GM21786 (cell line): ENCODE measurements around the gene PSMD13.
"Not testable (repeated sequence)": the region's sequence is repeated elsewhere in the genome, so short reads cannot be mapped to it uniquely, and the experiment has no call there.

ENCODE experiments used
- ATAC-seq: cut with Tn5 transposase; IDR thresholded peaks from one replicate; pipeline ENCODE4 v1.9.1; 2021; ENCODE audit not compliant: unreplicated experiment

Gene PSMD13

GRCh38 chr11:236774-237767 lies at the start of gene PSMD13:
PSMD13 (plus strand) TSS chr11:236976; CDS start chr11:237050, 74 bp downstream.
- peak; percentile 72 for ATAC-seq

DNA sequence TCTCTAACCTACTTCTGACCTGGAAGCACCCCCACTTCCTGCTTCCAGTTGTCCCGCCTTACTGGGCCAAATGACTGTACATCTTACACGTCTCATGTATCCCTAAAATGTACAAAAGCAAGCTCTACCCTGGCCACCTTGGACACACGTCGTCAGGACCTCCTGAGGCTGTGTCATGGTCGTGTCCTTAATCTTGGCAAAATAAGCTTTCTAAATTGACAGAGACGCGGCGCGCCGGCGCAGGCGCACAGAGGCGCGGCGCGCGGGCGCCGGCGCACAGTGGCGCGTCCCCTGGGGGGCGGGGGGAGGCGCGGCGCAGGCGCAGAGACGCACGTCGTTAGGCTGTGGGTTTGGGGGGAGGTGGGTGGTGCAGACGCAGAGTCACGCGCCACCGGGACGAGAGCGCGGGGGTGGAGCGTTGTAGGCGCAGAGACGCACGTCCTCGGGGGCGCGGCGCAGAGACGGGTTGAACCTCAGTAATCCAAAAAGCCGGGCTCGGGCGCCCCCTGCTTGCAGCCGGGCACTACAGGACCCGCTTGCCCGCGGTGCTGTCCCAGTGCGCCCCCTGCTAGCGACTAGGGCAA lies 47.5 kb upstream of the PSMD13 start:
- ATAC-seq, result not testable (repeated sequence)

- peak; percentile 75 for ATAC-seq
Observed at GRCh38 chr11:189843-190311, 46.9 kb upstream of the PSMD13 start.

- not testable (repeated sequence) for ATAC-seq
Observed at GRCh38 chr11:190546-190945, 46.2 kb upstream of the PSMD13 start.

DNA sequence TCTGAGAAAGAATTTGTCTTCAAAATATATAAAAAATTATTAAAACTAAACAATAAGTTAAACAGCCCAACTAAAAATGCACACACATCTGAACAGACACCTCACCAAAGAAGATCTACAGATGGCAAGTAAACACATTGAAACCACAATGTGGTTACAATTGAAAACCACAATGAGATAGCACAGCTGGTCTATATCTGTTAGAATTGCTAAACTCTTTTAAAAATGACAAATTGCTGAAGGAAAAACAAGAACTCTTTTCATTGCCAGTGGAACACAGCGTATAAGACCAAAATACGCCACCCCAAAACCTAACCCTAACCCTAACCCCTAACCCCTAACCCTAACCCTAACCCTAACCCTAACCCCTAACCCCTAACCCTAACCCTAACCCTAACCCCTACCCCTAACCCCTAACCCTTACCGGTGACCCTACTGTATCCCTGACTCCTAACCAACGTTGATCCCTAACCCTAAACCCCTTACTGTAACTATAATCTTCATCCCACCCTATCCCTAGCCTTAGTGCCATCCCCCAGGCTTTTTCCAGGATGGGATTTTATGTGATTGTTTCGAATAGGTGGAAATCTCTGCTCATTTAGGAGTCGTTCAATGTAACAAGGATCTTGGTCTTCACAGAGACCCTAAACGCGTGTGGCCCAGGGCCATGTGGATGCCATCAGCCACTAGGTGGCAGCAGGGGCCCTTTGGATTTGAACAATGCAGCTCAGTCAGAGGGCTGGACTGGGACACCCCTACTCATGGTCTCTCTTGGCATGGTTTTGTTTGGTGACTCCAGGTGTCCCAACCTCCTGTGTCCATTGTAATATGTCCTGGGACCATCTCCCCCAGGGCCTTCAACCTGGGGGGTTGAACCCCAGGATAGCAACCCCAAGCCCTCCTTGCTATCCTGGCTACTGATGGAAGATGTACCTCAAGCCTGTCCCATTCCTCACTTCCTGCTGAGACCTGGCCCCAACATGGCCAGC lies 45.0 kb upstream of the PSMD13 start:
- ATAC-seq, result not testable (repeated sequence)

GRCh38 chr11:192674-193128 lies 44.1 kb upstream of the PSMD13 start, which contains the start of gene SCGB1C1:
SCGB1C1 (plus strand) TSS chr11:193078; CDS start chr11:193100, 22 bp downstream.
- not testable (repeated sequence) for ATAC-seq

GRCh38 chr11:193481-193880 lies 43.3 kb upstream of the PSMD13 start:
- not testable (repeated sequence) for ATAC-seq

DNA sequence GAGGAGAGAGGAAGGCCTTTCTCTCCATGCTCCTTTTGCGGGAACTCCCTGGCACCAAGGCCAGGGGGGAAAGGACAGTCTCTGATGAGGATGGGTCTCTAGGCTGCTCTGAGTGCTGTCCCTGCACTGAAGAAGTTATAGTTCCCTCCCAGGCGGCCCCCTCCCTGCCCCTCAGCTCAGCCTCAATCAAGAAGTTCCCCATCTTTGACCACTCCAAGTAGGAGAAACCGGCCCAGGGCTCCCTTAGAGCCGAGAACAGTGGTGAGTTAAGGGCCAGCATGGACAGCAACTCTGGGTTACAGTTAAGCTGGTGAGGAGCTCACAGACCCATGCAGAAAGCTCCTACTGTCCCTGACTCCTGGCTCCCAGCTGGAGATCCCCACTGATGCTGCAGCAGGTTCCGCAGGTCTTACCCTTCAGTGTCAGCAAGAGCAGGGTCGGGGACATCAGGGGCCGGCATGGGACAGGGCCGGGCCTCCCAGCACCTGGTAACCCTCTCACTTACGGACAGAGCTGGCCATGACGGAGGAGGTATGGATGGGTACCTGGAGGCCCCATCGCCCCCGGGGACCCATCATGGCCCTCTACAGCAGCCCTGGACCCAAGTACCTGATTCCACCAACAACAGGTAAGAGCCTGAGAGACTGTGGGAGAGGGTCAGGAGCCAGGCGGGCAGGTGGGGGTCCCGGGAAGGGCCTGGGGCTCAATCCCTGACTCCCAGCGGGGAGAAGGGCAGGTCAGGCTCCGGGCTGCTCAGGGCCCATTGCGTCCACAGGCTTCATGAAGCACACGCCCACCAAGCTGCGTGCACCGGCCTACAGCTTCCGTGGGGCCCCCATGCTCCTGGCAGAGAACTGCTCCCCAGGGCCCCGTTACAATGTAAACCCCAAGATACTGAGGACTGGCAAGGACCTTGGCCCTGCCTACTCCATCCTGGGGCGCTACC lies 39.7 kb upstream of the PSMD13 start:
- no peak for ATAC-seq

- no peak for ATAC-seq
Observed at GRCh38 chr11:197741-198235, 39.0 kb upstream of the PSMD13 start.

- ATAC-seq, result no peak
Observed at GRCh38 chr11:198236-198806, 38.5 kb upstream of the PSMD13 start.

- no peak for ATAC-seq
Observed at GRCh38 chr11:199004-199581, 37.7 kb upstream of the PSMD13 start.

GRCh38 chr11:199782-200181 lies 37.0 kb upstream of the PSMD13 start:
- no peak for ATAC-seq

- ATAC-seq, result no peak
Observed at GRCh38 chr11:200224-201003, 36.4 kb upstream of the PSMD13 start.

GRCh38 chr11:201966-202365 lies 34.8 kb upstream of the PSMD13 start:
- no peak for ATAC-seq

DNA sequence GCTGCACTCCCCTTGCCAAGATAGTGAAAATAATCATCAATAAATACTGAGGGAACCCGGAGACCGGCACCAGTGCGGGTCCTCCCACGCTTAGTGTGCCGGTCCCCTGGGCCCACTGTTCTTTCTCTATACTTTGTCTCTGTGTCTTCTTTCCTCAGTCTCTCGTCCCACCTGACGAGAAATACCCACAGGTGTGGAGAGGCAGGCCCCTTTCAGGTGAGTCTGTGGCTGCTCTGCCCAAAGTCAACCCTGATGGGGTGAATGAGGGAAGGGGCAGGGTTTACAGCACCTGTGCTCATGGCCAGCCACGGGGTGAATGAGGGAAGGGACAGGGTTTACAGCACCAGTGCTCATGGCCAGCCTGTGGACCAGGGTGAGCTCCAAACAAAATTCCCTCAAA lies 34.3 kb upstream of the PSMD13 start:
- no peak for ATAC-seq

GRCh38 chr11:203056-203944 lies 33.5 kb upstream of the PSMD13 start:
- ATAC-seq, result no peak
